HepG2 (cell line): ENCODE data around the gene TIMM44. TPM values are rescaled to one million over a fixed set of nuclear protein-coding genes. Genes with fewer than 3 reads are reported as not detected.

Source experiments
- ARNTL ChIP-seq: sonication (generic); formaldehyde crosslinking; IDR thresholded peaks from 2 replicates; pipeline ENCODE4 v1.4.0; 2020; ENCODE audit warnings: mild to moderate bottlenecking, missing genetic modification reagents
- ATF7-NPFF ChIP-seq: sonication (generic); formaldehyde crosslinking; IDR thresholded peaks from 2 replicates; pipeline ENCODE4 v1.8.1; 2023; ENCODE audit warnings: mild to moderate bottlenecking, low read depth, missing genetic modification reagents, moderate library complexity
- BHLHE40 ChIP-seq: IDR thresholded peaks from 2 replicates; pipeline ENCODE4 v1.6.1; 2011; ENCODE audit warnings: low read length, improper control_type of control experiment
- CC2D1A ChIP-seq: sonication (generic); formaldehyde crosslinking; IDR thresholded peaks from 2 replicates; pipeline ENCODE4 v1.8.1; 2023; ENCODE audit warnings: mild to moderate bottlenecking, missing genetic modification reagents
- CERS6 ChIP-seq: sonication (generic); formaldehyde crosslinking; IDR thresholded peaks from 2 replicates; pipeline ENCODE4 v1.5.0; 2020; ENCODE audit warnings: missing genetic modification reagents
- CREM ChIP-seq, 2 experiments: sonication (generic) in 1 of 2; formaldehyde crosslinking in 1 of 2; IDR thresholded peaks; 2 replicates each; pipeline versions ENCODE4 v1.4.0 to v1.6.1; 2016 to 2020; ENCODE audit warnings: antibody characterized with exemption in 1 of 2, mild to moderate bottlenecking in 1 of 2, missing genetic modification reagents in 1 of 2
- FIP1L1 ChIP-seq: fragments of 200-400 bp; formaldehyde crosslinking; IDR thresholded peaks from 2 replicates; pipeline ENCODE4 v1.6.1; 2018; ENCODE audit warnings: low read depth, mild to moderate bottlenecking, low read length, moderate library complexity, borderline replicate concordance; ENCODE audit not compliant: insufficient read depth
- GLMP ChIP-seq: sonication (generic); formaldehyde crosslinking; IDR thresholded peaks from 2 replicates; pipeline ENCODE4 v1.9.0; 2021; ENCODE audit warnings: missing genetic modification reagents, mild to moderate bottlenecking, borderline replicate concordance
- HNF4A ChIP-seq: sonication (generic); formaldehyde crosslinking; IDR thresholded peaks from 2 replicates; pipeline ENCODE4 v1.4.0; 2020; ENCODE audit warnings: missing genetic modification reagents
- HNRNPLL ChIP-seq: fragments of 200-400 bp; formaldehyde crosslinking; IDR thresholded peaks from 2 replicates; pipeline ENCODE4 v1.6.1; 2017; ENCODE audit warnings: mild to moderate bottlenecking, low read depth, low read length; ENCODE audit not compliant: poor library complexity, severe bottlenecking
- HOXA9 ChIP-seq: sonication (generic); formaldehyde crosslinking; IDR thresholded peaks from 2 replicates; pipeline ENCODE4 v1.8.1; 2022; ENCODE audit warnings: missing genetic modification reagents, mild to moderate bottlenecking, moderate library complexity, borderline replicate concordance
- KLF12 ChIP-seq: sonication (generic); formaldehyde crosslinking; IDR thresholded peaks from 2 replicates; pipeline ENCODE4 v1.4.0; 2020; ENCODE audit warnings: missing genetic modification reagents, borderline replicate concordance
- MTA3 ChIP-seq: sonication (generic); formaldehyde crosslinking; IDR thresholded peaks from 2 replicates; pipeline ENCODE4 v1.4.0; 2020; ENCODE audit warnings: missing genetic modification reagents
- MXD1 ChIP-seq: sonication (generic); formaldehyde crosslinking; IDR thresholded peaks from 2 replicates; pipeline ENCODE4 v1.4.0; 2020; ENCODE audit warnings: mild to moderate bottlenecking, missing genetic modification reagents
- MZF1 ChIP-seq: sonication (generic); formaldehyde crosslinking; IDR thresholded peaks from 2 replicates; pipeline ENCODE4 v1.8.1; 2023; ENCODE audit warnings: mild to moderate bottlenecking, missing genetic modification reagents, borderline replicate concordance
- PHF8 ChIP-seq: sonication (generic); formaldehyde crosslinking; IDR thresholded peaks from 2 replicates; pipeline ENCODE4 v1.5.0; 2020; ENCODE audit warnings: missing genetic modification reagents
- SKI ChIP-seq: fragments of 450-650 bp; IDR thresholded peaks from one replicate; pipeline ENCODE4 v1.6.1; 2018; ENCODE audit warnings: mild to moderate bottlenecking; ENCODE audit not compliant: partially characterized antibody
- SRSF1 ChIP-seq: fragments of 200-400 bp; formaldehyde crosslinking; optimal IDR thresholded peaks from 2 replicates; pipeline ENCODE3; 2017; ENCODE audit warnings: mild to moderate bottlenecking, low read depth, low read length, moderate library complexity
- SRSF4 ChIP-seq: fragments of 200-400 bp; formaldehyde crosslinking; IDR thresholded peaks from one replicate; pipeline ENCODE4 v1.6.1; 2018; ENCODE audit warnings: mild to moderate bottlenecking, low read depth, low read length, moderate library complexity; ENCODE audit not compliant: poor library complexity, severe bottlenecking
- ZBTB39 ChIP-seq: sonication (generic); formaldehyde crosslinking; IDR thresholded peaks from 2 replicates; pipeline ENCODE4 v1.5.0; 2020; ENCODE audit warnings: missing genetic modification reagents
- ZNF296 ChIP-seq: sonication (generic); formaldehyde crosslinking; conservative IDR thresholded peaks from 2 replicates; pipeline ENCODE4 v1.5.0; 2020; ENCODE audit warnings: mild to moderate bottlenecking, missing genetic modification reagents
- ZNF451 ChIP-seq: sonication (generic); formaldehyde crosslinking; IDR thresholded peaks from 2 replicates; pipeline ENCODE4 v1.5.0; 2020; ENCODE audit warnings: mild to moderate bottlenecking, missing genetic modification reagents
- ZNF468 ChIP-seq: sonication (generic); formaldehyde crosslinking; IDR thresholded peaks from 2 replicates; pipeline ENCODE4 v1.8.0; 2022; ENCODE audit warnings: mild to moderate bottlenecking, moderate library complexity, missing genetic modification reagents
- ZNF615 ChIP-seq: sonication (generic); formaldehyde crosslinking; IDR thresholded peaks from 2 replicates; pipeline ENCODE4 v1.5.0; 2020; ENCODE audit warnings: mild to moderate bottlenecking, missing genetic modification reagents, borderline replicate concordance
- ZNF678 ChIP-seq: sonication (generic); formaldehyde crosslinking; IDR thresholded peaks from 2 replicates; pipeline ENCODE4 v1.4.0; 2020; ENCODE audit warnings: mild to moderate bottlenecking, missing genetic modification reagents
- ZSCAN12 ChIP-seq: sonication (generic); formaldehyde crosslinking; IDR thresholded peaks from 2 replicates; pipeline ENCODE4 v1.9.0; 2021; ENCODE audit warnings: mild to moderate bottlenecking, missing genetic modification reagents
- polyA plus RNA-seq, 8 experiments: library from polyadenylated mRNA; depleted of rRNA in 3 of 8; stranded (reverse) in 7 of 8; unstranded in 1 of 8; fragments of >200 nt; fragmentation: Illumina TruSeq in 4 of 8; extraction: Trizol in 4 of 8; gene quantifications; 2 replicates each; pipeline versions ENCODE4 v1.2.1 to v1.2.3, GENCODE V29; 2011 to 2016; ENCODE audit warnings: low read depth in 4 of 8, missing spikeins in 1 of 8, mixed read lengths in 1 of 8; ENCODE audit not compliant: insufficient read depth in 1 of 8
- total RNA-seq, 5 experiments: library from RNA; depleted of rRNA; stranded (reverse); fragments of >200 nt; fragmentation: Illumina TruSeq; extraction: Trizol; gene quantifications; 2 replicates each; pipeline ENCODE4 v1.2.3, GENCODE V29; 2016; ENCODE audit warnings: low read depth in 1 of 5

The TIMM44 gene
- total and polyA plus RNA-seq, 2 of the 13 experiments (the other 11 are each of a cell fraction or from before 2014, with no cell fraction given): 42.9 to 72.6 TPM

- peak; percentile 83 for TF ChIP-seq HNRNPLL
- TF ChIP-seq ZNF678 (CRISPR knock-in tag): no peak
- no peak for TF ChIP-seq CREM (IDR thresholded peaks at IDR 0.05)
- TF ChIP-seq CREM (CRISPR knock-in tag; IDR thresholded peaks at IDR 0.05): no peak
- TF ChIP-seq ZNF468 (CRISPR knock-in tag): peak; percentile 78; the same call in 1 of the 2 replicates
- TF ChIP-seq FIP1L1: no peak
- peak; percentile 91; the same call in 1 of the 2 replicates for TF ChIP-seq ZNF451 (CRISPR knock-in tag)
- TF ChIP-seq MZF1 (CRISPR knock-in tag): no peak
- peak; percentile 87 for TF ChIP-seq HOXA9 (CRISPR knock-in tag)
- no peak for TF ChIP-seq MTA3 (CRISPR knock-in tag)
- TF ChIP-seq ZBTB39 (CRISPR knock-in tag): peak; percentile 61; the same call in 1 of the 2 replicates
- no peak for TF ChIP-seq HNF4A (CRISPR knock-in tag)
- TF ChIP-seq SRSF1: no peak
- TF ChIP-seq CERS6 (CRISPR knock-in tag): peak; percentile 68; the same call in 1 of the 2 replicates
- no peak for TF ChIP-seq SRSF4
- no peak for TF ChIP-seq ZNF296 (CRISPR knock-in tag)
- TF ChIP-seq KLF12 (CRISPR knock-in tag): peak; percentile 57; the same call in 1 of the 2 replicates
- TF ChIP-seq ARNTL (CRISPR knock-in tag): no peak
- TF ChIP-seq BHLHE40: no peak
- peak; percentile 89 for TF ChIP-seq MXD1 (CRISPR knock-in tag)
- no peak for TF ChIP-seq SKI
- no peak for TF ChIP-seq GLMP (CRISPR knock-in tag)
- TF ChIP-seq ZSCAN12 (CRISPR knock-in tag): 0 out of 2 replicates have a peak, but pooled peaks have one; percentile 68
- TF ChIP-seq ZNF615 (CRISPR knock-in tag): no peak
- no peak for TF ChIP-seq CC2D1A (CRISPR knock-in tag)
- peak; percentile 95 for TF ChIP-seq ATF7-NPFF (CRISPR knock-in tag)
- TF ChIP-seq PHF8 (CRISPR knock-in tag): no peak
These were observed 18.2 kb downstream of the TIMM44 start (continued) for GRCh38 chr19:7925171-7925851.
